SK-N-SH (cell line): ENCODE results near the gene NLGN1. TPM values are rescaled to one million over a fixed set of nuclear protein-coding genes. Genes with fewer than 3 reads are reported as not detected.

Experiments used
- CTCF ChIA-PET: fragments of 300-600, 350-600 bp; formaldehyde crosslinking; extraction: SDS; loops from one replicate; lab custom pipeline; 2021; lab: Yijun Ruan, JAX
- POLR2A ChIA-PET: fragments of 350-600 bp; sonication (Branson Sonifier 250); formaldehyde crosslinking; extraction: SDS; loops from one replicate; lab custom pipeline; 2020; ENCODE audit warnings: antibody characterized with exemption, inconsistent platforms; lab: Yijun Ruan, JAX
- DNase-seq: peaks from one replicate; pipeline ENCODE4 v3.0.0; 2012
- H2AFZ ChIP-seq: fragments of 200-600 bp; sonication (generic); 2 replicates; pipeline ENCODE4 v1.8.1; 2016; ENCODE audit warnings: antibody characterized with exemption, mild to moderate bottlenecking, low read depth
- H3F3A ChIP-seq: fragments of 200-600 bp; sonication (generic); replicated peaks from 2 replicates; pipeline ENCODE3; 2016; ENCODE audit warnings: antibody characterized with exemption, mild to moderate bottlenecking; ENCODE audit not compliant: insufficient read depth
- H3K27ac ChIP-seq, 2 experiments: fragments of 200-500 bp in 1 of 2; fragments of 200-600 bp in 1 of 2; sonication (Bioruptor generic) in 1 of 2; sonication (generic), shearing (Covaris generic) in 1 of 2; 2 replicates each; pipeline versions ENCODE4 v1.5.1 to v1.6.1; 2014 to 2016; ENCODE audit warnings: low read depth in 2 of 2, inconsistent platforms in 1 of 2, low read length in 1 of 2, mild to moderate bottlenecking in 1 of 2, mixed read lengths in 1 of 2
- H3K27me3 ChIP-seq: fragments of 200-600 bp; sonication (generic), shearing (Covaris generic); 2 replicates; pipeline ENCODE4 v1.6.1; 2016; ENCODE audit warnings: mixed run types; ENCODE audit not compliant: insufficient read depth
- H3K36me3 ChIP-seq, 2 experiments: fragments of 200-500 bp in 1 of 2; fragments of 200-600 bp in 1 of 2; sonication (Bioruptor generic) in 1 of 2; sonication (generic) in 1 of 2; replicated peaks in 1 of 2; 2 replicates each; pipeline versions ENCODE3 to v1.5.1; 2014 to 2016; ENCODE audit warnings: low read length in 1 of 2, mild to moderate bottlenecking in 1 of 2; ENCODE audit not compliant: insufficient read depth in 2 of 2, control insufficient read depth in 1 of 2
- H3K4me1 ChIP-seq, 2 experiments: fragments of 200-500 bp in 1 of 2; fragments of 200-600 bp in 1 of 2; sonication (Bioruptor generic) in 1 of 2; sonication (generic), shearing (Covaris generic) in 1 of 2; 2 replicates each; pipeline versions ENCODE4 v1.5.1 to v1.6.1; 2014 to 2016; ENCODE audit warnings: low read depth in 1 of 2, low read length in 1 of 2, mixed run types in 1 of 2; ENCODE audit not compliant: insufficient read depth in 2 of 2, control insufficient read depth in 1 of 2
- H3K4me2 ChIP-seq: fragments of 200-600 bp; sonication (generic), shearing (Covaris generic); 2 replicates; pipeline ENCODE4 v1.6.1; 2017; ENCODE audit warnings: mixed run types
- H3K4me3 ChIP-seq, 2 experiments: fragments of 200-500 bp in 1 of 2; fragments of 200-600 bp in 1 of 2; sonication (Bioruptor generic) in 1 of 2; sonication (generic), shearing (Covaris generic) in 1 of 2; 2 replicates each; pipeline versions ENCODE4 v1.5.1 to v1.8.1; 2014 to 2016; ENCODE audit warnings: low read depth in 2 of 2, inconsistent platforms in 1 of 2, low read length in 1 of 2, mild to moderate bottlenecking in 1 of 2, mixed read lengths in 1 of 2, moderate library complexity in 1 of 2
- H3K79me2 ChIP-seq: fragments of 200-600 bp; sonication (generic); 2 replicates; pipeline ENCODE4 v1.8.1; 2017; ENCODE audit warnings: mild to moderate bottlenecking; ENCODE audit not compliant: insufficient read depth
- H3K9ac ChIP-seq: fragments of 200-600 bp; sonication (generic); 2 replicates; pipeline ENCODE4 v1.6.1; 2017; ENCODE audit warnings: mixed run types
- H3K9me2 ChIP-seq: fragments of 200-600 bp; sonication (generic); 2 replicates; pipeline ENCODE4 v1.6.1; 2017; ENCODE audit warnings: mixed run types
- H3K9me3 ChIP-seq: fragments of 200-600 bp; sonication (generic); 2 replicates; pipeline ENCODE4 v1.6.1; 2017; ENCODE audit warnings: mixed run types, mild to moderate bottlenecking, moderate library complexity
- H4K20me1 ChIP-seq: fragments of 200-600 bp; sonication (generic); 2 replicates; pipeline ENCODE4 v1.6.1; 2017; ENCODE audit warnings: mild to moderate bottlenecking, mixed run types; ENCODE audit not compliant: insufficient read depth
- EP300 ChIP-seq, 2 experiments: IDR thresholded peaks; 2 replicates each; pipeline versions ENCODE4 v1.4.0 to v1.6.1; 2012; ENCODE audit warnings: borderline replicate concordance in 1 of 2, low read depth in 1 of 2, low read length in 1 of 2
- GATA2 ChIP-seq: sonication (generic); formaldehyde crosslinking; IDR thresholded peaks from 2 replicates; pipeline ENCODE4 v1.5.0; 2020; ENCODE audit warnings: mild to moderate bottlenecking, missing genetic modification reagents
- IRF3 ChIP-seq: fragments of 150-350 bp; IDR thresholded peaks from 2 replicates; pipeline ENCODE4 v1.6.1; 2016; ENCODE audit warnings: mild to moderate bottlenecking, low read depth, low read length
- MEF2A ChIP-seq: IDR thresholded peaks from 2 replicates; pipeline ENCODE4 v1.4.0; 2012; ENCODE audit warnings: low read depth, borderline replicate concordance
- MXI1 ChIP-seq: IDR thresholded peaks from 2 replicates; pipeline ENCODE4 v1.6.1; 2012; ENCODE audit warnings: mild to moderate bottlenecking, low read depth, low read length, improper control_type of control experiment
- NFIC ChIP-seq: IDR thresholded peaks from 2 replicates; pipeline ENCODE4 v1.4.0; 2012; ENCODE audit warnings: borderline replicate concordance
- NRF1 ChIP-seq: IDR thresholded peaks from 2 replicates; pipeline ENCODE4 v1.6.1; 2012; ENCODE audit warnings: low read depth, mild to moderate bottlenecking, low read length
- PBX3 ChIP-seq: IDR thresholded peaks from 2 replicates; pipeline ENCODE4; 2012
- SMC3 ChIP-seq: IDR thresholded peaks from 2 replicates; pipeline ENCODE4 v1.6.1; 2012; ENCODE audit warnings: low read depth, low read length, improper control_type of control experiment
- TCF12 ChIP-seq: IDR thresholded peaks from 2 replicates; pipeline ENCODE4 v1.4.0; 2012
- TEAD4 ChIP-seq: IDR thresholded peaks from 2 replicates; pipeline ENCODE4 v1.4.0; 2012; ENCODE audit warnings: mild to moderate bottlenecking, borderline replicate concordance; ENCODE audit not compliant: insufficient read depth
- YY1 ChIP-seq: IDR thresholded peaks from 2 replicates; pipeline ENCODE4 v1.4.0; 2012; ENCODE audit warnings: low read depth, mild to moderate bottlenecking
- WGBS: methylation state at CpG from one replicate; pipeline ENCODE4 v1.1.6; 2017; ENCODE audit warnings: low lambda C conversion rate; 5-methylcytosine and 5-hydroxymethylcytosine counted together
- polyA plus RNA-seq, 3 experiments: library from polyadenylated mRNA; depleted of rRNA; stranded (reverse); fragments of >200 nt; gene quantifications; 2 replicates each; pipeline ENCODE4 v1.2.3, GENCODE V29; 2012
- TF ChIP-seq, protein P1 (sequence below): fragments of 150-350 bp; IDR thresholded peaks from 2 replicates; pipeline ENCODE4 v1.6.1; 2017; ENCODE audit warnings: antibody characterized with exemption, low read length, low read depth, borderline replicate concordance
- TF ChIP-seq, protein P2 (sequence below): IDR thresholded peaks from 2 replicates; pipeline ENCODE4 v1.4.0; 2012; ENCODE audit warnings: low read depth, borderline replicate concordance

Gene NLGN1
- polyA plus RNA-seq, 1 of the 3 experiments (the other 2 are of a cell fraction), result 1.5 TPM

GRCh38 chr3:173403376-173403775 lies 5.8 kb downstream of the NLGN1 start:
- Histone ChIP-seq H3K9me3 (no peaks in the 10 kb centered on the region), H3K4me1 (no peaks in the 10 kb centered on the region; a peak in 1 of 4 replicates), H4K20me1 (no peaks in the 10 kb centered on the region), H3F3A (no peaks in the 10 kb centered on the region), H2AFZ (no peak overlapping the region), H3K4me2 (no peak overlapping the region), H3K27me3 (0 out of 2 replicates have a peak, but pooled peaks cover 5% of the 10 kb centered on the region), H3K79me2 (no peaks in the 10 kb centered on the region), H3K36me3 (no peaks in the 10 kb centered on the region), H3K9me2 (no peaks in the 10 kb centered on the region), H3K4me3 (no peak overlapping the region), H3K27ac (no peak overlapping the region)
- CTCF ChIA-PET, result no interaction called here
- WGBS, result 40% methylated on average over 1 of the region's 1 CpG
- DNase-seq, result no peak
- POLR2A ChIA-PET, result no interaction called here
- TF ChIP-seq TEAD4 (no peak), TCF12 (no peak), MEF2A (no peak), GATA2 (CRISPR knock-in tag) (no peak)
- TF ChIP-seq, protein P1, sequence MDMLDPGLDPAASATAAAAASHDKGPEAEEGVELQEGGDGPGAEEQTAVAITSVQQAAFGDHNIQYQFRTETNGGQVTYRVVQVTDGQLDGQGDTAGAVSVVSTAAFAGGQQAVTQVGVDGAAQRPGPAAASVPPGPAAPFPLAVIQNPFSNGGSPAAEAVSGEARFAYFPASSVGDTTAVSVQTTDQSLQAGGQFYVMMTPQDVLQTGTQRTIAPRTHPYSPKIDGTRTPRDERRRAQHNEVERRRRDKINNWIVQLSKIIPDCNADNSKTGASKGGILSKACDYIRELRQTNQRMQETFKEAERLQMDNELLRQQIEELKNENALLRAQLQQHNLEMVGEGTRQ, result no peak
- TF ChIP-seq, all 33 proteins: peak for 0
- H3K9ac ChIP-seq, result no peak overlapping the region

DNA sequence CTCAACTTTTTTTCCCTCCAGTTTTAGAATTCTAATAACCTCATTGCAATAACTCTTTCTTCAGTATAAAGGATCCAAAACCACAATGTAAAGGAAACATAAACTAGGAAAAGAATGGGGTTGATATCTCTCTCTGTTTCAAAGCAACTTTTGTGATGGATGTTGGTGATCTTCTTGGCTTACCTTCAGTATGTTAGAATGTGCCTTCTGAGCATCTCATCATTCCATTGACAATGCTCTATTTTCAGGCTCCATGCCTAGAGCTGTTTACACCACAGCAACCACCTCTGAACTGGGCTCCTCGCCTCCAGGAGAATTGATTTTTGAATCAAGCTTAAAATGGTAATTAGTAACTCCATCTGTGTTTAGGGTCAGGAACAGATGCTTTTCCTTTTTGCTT lies 6.6 kb downstream of the NLGN1 start:
- no peak for TF ChIP-seq PBX3
- no peak for TF ChIP-seq NFIC
- TF ChIP-seq EP300 (IDR thresholded peaks at IDR 0.05; ENCODE audit: borderline replicate concordance in 1 of 2, low read depth in 1 of 2, low read length in 1 of 2), result no peak
- Histone ChIP-seq H3K9me2 (no peaks in the 10 kb centered on the region), H3K27me3 (0 out of 2 replicates have a peak, but pooled peaks cover 5% of the 10 kb centered on the region), H3K36me3 (no peaks in the 10 kb centered on the region), H3F3A (no peaks in the 10 kb centered on the region), H2AFZ (no peak overlapping the region), H3K79me2 (no peaks in the 10 kb centered on the region), H3K9ac (no peak overlapping the region), H3K4me1 (no peaks in the 10 kb centered on the region), H3K27ac (no peak overlapping the region), H4K20me1 (no peaks in the 10 kb centered on the region), H3K4me3 (no peak overlapping the region), H3K4me2 (no peak overlapping the region), H3K9me3 (no peaks in the 10 kb centered on the region)
- no peak for DNase-seq
- ChIA-PET POLR2A (no interaction called here), CTCF (no interaction called here)
- WGBS, result 50% methylated on average over 1 of the region's 1 CpG

- Histone ChIP-seq H3K4me1 (no peaks in the 10 kb centered on the region; a peak in 2 of 4 replicates), H4K20me1 (no peaks in the 10 kb centered on the region), H3K9me2 (no peaks in the 10 kb centered on the region), H3K4me3 (no peak overlapping the region), H3K27me3 (no peaks in the 10 kb centered on the region), H3K36me3 (no peaks in the 10 kb centered on the region), H2AFZ (no peak overlapping the region), H3F3A (no peaks in the 10 kb centered on the region), H3K9me3 (no peaks in the 10 kb centered on the region), H3K79me2 (no peaks in the 10 kb centered on the region), H3K4me2 (no peak overlapping the region), H3K27ac (no peak overlapping the region), H3K9ac (no peak overlapping the region)
- ChIA-PET CTCF (interaction anchor here (0.6 to 2.5 kb wide), 3 partner anchors 11 to 143 kb away, joined by 3 to 29 read pairs (median 24); partner anchors contain the start of gene NLGN1), POLR2A (no interaction called here)
- no peak for DNase-seq
- TF ChIP-seq NFIC (no peak), YY1 (no peak), NRF1 (no peak), PBX3 (no peak), SMC3 (no peak), IRF3 (no peak), MXI1 (no peak)
- TF ChIP-seq, protein P2, sequence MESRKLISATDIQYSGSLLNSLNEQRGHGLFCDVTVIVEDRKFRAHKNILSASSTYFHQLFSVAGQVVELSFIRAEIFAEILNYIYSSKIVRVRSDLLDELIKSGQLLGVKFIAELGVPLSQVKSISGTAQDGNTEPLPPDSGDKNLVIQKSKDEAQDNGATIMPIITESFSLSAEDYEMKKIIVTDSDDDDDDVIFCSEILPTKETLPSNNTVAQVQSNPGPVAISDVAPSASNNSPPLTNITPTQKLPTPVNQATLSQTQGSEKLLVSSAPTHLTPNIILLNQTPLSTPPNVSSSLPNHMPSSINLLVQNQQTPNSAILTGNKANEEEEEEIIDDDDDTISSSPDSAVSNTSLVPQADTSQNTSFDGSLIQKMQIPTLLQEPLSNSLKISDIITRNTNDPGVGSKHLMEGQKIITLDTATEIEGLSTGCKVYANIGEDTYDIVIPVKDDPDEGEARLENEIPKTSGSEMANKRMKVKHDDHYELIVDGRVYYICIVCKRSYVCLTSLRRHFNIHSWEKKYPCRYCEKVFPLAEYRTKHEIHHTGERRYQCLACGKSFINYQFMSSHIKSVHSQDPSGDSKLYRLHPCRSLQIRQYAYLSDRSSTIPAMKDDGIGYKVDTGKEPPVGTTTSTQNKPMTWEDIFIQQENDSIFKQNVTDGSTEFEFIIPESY, result no peak
Observed at GRCh38 chr3:173410436-173410835, 12.9 kb downstream of the NLGN1 start.
